Inflammatory macrophage treated with lipopolysaccharide for 1 hour (primary cell): ENCODE data around the gene PAX8.

ENCODE experiments used
- DNase-seq, 2 donors: peaks; one replicate each; pipeline ENCODE4 v3.0.0-alpha.2; 2020 to 2022

Gene PAX8

DNA sequence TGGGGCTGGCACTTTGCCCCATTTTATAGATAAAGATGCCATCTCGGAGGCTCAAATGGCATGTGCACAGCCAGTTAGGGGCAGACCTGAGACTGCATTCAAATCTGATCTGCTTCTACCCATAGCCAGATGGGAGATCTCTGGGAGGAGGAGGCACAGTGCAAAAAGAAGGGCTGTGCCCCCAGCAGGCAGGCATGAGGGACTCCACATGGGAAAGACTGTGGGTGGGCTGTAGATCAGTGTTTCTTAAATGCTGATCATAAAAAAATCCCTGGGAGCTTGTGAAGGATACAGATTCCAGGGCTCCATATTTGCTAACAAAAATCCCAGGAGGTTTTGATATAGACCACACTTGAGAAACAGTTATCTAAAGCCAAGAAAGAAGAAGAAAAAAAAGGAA is 15.2 kb downstream of the PAX8 start:
- no peak for DNase-seq

DNA sequence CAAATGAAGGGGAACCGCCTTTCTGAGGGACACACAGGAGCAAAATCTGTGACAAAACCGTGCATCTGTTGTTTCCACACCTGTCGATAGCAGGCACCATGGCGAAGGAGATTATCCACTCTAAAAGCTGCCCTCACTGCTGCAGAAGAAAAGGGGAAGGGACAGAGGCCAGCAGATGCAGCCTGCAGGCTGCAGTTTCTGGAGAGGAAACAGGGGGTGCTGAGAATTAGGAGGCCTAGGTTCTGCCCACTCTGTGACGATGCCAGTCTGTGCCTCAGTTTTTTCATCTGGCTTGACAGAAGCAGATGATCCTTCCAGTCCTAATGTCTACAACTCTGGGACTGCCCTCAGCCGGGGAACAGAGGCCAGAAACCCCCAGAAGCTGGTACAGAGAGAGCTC is 17.7 kb downstream of the PAX8 start:
- DNase-seq: peak; percentile 41 to 43

DNA sequence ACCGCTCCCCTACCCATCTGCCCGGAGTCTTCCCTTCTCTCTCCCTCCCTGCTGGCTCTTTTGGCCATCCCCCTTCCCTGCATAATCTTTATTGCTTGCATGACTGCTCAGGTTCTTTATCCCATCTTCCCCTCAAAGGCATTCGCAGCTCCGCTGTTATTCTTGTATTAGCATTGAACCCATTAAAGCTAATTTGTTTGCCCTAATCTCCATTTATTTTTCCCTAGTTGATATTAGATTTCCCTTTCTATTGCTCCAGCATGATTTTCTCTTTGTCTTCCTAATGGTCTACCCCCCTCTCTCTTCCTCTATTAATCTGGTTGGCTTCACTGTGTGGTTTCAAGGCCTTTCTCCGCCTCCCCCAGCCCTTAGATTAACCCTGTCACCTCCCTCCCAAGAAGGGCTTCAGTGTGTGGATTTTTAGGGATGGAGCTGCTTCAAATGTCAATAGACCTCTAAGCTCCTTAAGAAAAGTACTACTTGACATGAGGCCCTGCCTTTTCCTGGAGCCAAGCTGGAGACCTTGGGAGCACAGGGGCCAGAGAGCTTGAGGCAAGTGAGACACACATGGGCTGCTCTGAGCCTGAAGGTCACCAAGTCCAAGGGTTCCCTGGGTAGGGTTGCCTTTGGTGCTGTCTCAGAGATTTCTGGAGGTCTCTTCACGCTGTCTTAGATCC is 20.1 kb downstream of the PAX8 start:
- no peak for DNase-seq

DNA sequence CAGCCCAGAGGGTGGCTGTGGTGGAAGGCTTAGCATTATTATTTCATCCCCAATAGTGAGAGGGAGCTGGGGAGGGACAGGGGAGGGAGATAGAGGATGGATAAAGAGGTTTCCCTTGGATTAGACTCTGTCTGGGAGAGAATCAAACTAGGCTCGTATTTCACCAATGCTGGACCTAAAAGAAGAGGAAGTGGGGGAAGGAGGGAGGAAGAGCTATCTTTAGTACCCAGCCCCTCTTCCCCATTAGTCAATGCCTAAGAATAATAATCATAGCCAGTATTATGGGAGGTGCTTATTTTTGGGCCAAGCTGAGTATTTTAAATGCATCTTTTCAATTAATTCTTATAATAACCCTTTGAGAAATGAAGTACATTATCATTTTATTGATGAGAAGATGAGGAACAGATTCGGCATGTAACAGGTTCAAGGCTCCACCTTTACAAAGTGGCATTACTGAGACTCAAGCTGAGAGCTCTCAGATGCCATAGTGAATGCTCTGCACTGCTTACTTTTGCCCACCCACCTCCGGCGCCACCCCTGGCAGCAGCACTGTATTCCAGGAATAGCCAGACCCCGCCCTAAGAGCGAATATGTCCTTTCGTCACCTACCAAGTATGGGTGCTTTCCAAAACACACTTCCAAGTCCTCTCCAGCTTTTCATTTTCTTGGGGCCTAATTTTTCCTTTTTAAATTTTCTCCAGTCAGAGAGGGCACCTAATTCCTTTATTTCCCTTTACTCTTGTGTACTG is 21.0 kb downstream of the PAX8 start:
- DNase-seq: peak; percentile 49 to 57

DNA sequence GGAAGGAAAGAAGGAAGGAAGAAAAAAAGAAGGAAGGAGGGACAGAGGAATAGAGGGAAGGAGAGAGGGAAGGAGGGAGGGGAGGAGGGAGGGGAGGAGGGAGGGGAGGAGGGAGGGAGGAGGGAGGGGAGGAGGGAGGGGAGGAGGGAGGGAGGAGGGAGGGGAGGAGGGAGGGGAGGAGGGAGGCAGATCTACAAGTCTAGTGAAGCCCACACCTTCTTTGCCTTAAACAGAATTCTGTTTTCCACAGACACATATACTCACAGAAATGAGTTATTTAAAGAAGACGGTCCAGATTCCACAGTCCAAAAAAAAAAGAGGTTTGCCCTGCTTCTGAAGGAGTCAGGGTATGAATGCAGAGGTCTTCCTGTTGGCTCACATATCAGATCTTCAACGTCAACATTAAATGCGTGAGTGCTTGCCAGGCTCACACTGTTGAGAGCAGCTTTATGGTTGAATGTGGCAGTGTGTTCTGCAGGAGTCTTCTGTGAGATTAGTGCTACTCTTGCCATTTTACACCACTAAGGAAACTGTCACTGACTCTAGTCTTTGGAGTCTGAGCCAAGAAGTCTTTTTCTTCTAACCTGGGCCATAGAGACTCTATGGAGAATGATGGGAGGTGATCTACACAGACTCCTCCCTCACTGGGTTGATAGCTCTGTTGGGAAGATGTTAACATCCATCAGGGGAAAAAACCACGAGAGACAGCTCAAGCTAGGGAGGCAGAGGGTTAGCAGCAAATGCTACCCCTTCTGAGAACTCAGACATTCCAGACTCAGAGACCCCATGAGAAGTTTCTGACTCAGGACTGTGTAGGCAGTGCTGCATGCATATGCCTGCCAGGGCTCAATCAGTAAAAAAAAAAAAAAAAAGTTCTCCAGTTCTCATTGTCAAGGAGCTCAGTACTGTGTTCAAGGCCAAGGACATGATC is 23.3 kb downstream of the PAX8 start:
- no peak for DNase-seq

DNA sequence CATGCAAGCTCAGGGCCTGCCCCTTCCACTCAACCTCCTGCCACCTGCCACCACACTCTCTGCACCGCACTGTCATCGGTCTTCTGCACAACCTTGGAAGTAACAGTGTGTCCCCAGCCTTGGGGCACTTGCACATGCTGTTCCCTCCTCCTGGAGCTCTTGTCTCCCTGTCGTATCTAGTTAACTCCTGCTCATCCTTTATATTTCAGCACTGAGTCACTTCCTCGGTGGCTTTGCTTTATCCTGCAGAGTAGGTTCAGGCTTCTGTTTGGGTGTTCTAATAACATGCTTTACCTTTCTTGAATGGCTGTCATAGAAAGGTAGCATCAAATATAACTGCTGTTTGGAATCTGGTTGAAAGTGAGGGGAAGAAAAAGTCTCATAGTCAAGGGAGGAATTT is 25.3 kb downstream of the PAX8 start:
- DNase-seq: no peak

DNA sequence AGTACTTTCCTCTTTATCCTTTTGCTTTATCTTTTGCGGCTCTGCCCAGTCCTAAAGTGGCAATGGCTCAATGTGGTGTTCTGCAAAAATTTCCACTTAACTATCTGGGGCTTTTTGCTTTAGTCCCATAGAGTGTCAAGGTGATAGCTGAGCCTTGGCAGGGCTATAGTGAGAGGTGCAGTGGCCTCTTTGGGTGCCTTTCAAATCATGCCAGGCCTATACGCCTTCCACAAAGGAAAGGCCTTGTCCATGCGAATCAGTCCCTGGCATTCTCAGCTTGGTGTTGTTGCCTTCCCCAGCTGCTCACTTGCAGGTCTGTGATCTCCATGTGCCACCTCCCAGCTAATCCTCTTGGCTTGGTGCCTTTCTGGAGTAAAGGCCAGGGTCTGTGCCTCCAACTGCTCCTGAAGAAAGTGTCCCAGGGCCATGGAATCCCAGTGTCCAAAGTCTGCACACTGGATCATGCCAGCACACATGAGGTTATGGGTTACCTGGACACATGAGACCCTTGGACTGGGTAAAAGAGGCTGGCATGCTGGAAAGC is 26.6 kb downstream of the PAX8 start:
- DNase-seq: no peak

DNA sequence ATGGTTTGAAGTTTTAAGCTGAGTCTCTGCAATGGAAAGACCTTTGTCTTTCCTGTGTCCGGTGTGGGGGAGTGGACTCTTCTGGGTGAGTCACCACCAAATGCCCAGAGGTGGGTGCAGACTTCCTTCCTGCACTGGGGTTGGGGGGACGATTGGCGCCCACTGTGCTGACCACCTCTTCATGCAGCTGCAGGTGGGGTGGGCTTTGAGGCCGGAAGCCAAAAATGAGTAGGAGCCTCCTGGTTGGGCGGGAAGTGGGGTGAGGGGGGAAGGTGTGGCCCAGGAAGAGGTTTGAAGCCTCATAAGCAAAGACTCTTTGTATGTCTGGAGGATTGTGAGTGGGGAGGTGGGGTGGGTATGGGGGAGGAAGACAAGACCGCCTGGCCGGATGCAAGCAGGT is 27.6 kb downstream of the PAX8 start:
- DNase-seq: no peak

DNA sequence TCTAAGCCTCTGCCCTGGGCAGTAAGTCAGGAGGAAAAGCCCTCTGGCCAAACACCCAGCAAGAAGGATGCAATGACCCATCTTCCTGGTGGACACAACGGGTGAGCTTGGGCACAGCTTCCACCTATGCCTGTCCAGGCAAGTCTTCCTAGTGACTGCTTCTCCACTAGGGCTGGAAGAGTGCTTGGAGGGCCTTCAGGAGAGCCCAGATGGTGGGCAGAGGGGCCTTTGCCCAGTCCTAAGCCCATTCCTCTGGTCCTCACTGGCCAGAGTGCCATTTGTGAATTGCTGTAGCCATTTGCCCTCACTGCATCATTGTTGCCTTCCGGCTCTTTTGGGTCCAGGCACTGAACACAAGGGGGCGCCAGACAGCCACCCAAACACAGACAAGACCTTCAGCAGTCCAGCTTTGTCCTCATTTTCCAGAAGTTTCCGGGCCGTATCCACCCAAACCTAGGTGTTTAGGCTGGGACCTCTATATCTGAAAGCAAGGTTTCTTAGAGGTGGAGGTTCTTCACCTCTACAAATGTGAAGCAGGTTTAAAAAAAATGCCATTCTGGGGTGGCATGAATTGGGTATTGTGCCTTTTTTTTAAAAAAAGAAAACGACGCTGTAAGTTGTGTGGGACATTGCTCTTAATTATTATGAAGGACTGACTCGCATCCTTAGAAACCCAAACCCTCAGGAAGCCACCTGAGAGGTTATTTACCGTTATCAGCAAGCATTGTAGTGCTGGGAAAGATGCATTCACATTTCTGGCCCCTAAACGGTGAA is 29.5 kb downstream of the PAX8 start:
- peak; percentile 55 to 88 for DNase-seq

DNA sequence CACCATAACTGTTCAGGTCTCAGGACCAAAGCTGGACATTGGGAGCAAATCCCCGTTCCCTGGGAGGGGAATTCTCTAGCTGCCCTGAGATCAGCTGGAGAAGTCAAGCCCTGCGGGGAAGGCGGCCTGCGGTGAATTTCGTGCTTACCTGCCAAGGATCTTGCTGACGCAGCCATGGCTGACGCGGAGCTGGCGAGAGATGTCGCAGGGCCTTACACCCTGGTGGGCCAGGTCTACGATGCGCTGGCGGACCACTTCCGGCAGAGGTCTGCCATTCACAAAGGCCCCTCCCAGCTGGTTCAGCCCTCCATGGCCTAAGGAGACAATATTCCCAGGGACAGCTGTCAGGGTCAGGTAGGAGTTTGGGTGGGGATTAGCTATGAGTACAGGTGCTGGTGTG is 32.1 kb downstream of the PAX8 start:
- no peak for DNase-seq

DNA sequence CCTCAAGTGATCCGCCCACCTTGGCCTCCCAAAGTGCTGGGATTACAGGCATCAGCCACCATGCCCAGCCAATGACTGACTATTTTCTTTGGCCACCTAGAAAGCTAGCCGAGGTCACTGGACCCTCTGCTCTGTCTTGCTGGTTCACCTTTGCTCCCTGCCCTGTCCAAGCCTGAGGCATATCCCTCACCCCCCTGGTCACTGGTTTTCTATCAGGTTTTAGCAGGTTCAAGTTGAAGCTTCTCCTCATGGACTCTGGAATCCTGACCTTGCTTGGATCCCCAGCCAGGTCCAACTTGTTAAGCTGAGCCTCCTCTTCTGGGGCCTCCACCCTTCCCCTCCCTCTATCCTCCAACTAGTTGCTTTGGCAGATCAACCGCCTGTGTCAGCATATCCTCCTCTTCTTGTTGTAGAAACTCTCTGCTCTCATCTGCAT is 33.4 kb downstream of the PAX8 start:
- no peak for DNase-seq

DNA sequence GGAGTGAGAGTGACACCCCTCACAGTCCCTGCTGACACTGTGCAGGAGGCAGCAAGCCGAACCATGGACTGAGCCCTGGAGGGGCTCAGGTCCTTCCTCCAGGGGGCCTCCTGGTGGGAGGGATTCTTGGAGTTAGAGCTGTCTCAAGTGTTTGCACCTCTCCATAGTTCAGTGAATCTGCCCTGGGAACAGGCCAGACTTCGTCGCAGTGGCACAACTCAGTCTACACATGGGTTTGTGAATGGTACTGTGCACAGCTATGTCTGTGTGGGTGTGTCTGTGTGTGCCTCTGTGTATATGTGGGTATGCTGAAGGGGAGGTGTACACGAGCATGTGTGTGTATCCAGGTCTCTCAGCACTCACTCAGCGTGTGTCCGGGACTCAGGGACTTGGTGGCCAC is 36.4 kb downstream of the PAX8 start:
- no peak for DNase-seq

DNA sequence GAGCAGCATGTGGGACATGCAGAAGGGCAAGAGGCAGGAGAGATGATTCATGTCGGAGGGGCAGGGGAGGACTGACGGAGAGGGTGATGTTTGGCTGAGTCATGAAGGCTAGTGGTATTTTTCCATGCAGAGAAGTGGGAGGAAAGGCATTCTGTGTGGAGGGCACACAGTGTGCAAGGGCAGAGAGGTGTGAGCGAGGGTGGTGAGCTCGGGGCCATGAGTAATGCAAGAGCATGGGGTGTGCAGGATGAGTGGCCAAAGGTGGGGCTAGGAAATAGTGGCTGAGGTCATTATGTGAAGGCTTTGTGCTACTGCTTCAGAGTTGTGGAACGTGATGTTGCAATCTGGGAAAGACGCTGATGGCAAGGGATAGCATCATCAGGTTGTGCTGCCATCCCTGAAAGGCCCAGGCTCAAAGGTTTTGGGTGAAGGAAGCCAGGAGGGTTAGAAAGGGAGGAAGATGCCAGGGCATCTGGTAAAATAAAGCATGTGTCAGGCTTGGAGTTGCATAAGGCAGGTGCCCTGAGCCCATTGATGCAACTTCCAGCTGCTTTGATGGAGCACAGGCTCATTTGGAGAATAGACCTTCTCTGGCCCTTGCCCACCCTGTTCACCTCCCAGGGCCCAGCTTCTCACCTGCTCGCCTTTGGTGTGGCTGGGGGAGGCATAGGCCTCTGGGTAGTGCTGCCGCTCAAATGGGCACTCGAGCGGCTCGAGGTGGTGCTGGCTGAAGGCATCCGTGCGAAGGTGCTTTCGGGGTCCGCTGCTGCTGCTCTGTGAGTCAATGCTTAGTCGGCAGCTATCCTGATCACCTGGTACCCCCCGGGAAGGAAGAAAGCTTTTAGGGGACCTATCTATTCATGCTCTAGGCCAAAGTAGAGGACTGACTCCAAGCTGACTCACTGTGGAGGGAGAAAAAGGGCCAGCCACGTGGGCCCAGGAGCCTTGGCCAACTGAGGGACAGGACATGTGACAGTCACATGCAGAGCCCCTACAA is 37.5 kb downstream of the PAX8 start:
- peak; percentile 91 to 100 for DNase-seq

DNA sequence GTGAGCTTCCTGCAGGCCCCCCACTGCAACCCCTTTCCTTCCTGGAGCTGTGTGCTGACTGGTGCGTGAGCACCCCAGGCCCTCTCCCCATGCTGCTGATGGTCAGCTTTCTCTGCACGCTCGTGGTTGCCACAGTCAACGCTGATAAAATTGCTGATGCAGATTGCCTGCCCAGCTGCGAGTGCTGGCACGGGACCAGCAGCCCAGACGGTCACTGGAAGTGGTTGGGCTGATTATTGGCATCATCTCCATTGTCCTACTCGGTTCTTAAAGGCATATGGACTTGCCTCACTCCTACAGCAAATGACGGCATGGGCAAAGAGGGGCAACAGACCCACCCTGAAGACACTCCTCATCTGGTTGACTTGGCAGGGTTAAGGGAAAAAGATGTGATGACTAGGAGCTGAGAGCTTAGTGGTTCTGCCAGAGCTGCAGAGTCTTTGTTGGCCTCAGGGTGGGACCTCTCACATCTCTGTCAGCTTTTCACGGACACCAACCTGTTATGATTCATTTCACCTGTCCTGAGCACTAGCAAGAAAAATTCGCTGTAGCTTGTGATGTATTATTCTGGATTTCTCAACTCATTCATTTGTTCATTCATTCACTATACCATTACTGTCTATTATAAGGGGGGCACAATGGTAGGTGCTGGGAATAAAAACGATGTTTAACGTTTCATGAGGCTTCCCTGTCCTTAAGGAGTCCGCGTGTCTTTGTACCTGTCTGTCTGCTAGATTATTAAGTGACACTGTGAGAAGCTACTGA is 38.4 kb downstream of the PAX8 start:
- DNase-seq: peak in 1 of 2 donors; percentile 28

DNA sequence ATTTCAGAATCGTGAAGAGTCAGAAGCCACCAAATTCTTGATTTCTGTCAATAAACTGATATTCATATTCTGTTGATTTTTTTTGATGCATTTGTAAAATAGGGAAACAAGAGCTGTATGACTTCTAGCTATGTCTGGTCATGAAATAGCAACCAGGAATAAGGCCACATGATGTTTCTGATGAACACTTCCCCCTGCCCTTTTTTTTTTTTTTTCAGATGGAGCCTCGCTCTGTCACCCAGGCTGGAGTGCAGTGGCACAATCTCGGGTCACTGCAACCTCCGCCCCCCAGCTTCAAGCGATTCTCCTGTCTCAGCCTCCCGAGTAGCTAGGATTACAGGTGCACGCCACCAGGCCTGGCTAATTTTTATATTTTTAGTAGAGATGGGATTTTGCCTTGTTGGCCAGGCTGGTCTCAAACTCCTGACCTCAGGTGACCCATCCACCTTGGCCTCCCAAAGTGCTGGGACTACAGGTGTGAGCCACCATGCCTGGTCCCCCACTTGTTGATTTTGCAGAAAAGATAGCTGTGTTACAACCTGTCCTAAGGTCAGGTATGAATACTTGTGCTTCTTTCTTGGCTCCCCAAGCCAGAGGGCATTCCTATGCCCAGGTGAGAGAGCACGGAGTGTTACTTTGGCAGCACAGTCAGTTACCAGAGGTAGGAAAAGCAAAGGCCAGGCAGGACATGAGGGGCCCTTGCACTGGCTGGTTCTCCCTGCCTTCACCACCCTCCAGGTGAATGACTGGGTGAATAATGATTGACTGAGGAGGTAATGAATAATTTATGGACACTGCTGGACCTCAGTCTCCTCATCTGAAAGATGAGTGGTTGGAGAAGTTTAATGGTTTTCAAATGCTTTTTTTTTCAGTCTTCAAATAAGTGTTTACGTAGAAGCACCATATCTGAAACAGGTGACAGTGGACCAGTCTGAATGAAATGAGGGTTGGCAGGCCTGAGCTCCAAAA is 39.6 kb downstream of the PAX8 start:
- DNase-seq: peak; percentile 61 to 76

DNA sequence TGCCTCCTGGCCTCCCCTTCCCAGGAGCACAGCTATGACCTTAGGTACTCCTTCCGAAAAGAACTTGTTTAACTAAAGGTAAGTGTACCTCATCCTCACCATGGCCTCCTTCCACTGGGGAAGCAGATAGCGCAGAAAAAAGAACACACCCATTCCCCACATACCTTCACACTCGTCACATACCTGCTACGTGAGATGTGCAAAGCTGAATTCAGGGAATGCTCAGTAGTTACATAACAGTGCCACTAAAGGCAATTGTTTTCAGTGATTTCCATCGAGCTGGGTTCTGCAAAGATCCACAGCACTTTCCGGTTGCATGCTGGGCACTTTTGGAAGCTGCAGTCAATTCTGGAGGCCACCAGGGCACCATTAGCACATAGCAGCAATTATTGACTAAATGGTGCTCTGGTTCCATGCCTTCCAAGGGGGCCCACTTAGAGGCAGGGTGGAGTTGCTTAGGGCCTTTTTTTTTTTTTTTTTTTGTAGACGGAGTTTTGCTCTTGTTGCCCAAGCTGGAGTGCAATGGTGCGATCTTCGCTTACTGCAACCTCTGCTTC is 41.0 kb downstream of the PAX8 start:
- DNase-seq: no peak

DNA sequence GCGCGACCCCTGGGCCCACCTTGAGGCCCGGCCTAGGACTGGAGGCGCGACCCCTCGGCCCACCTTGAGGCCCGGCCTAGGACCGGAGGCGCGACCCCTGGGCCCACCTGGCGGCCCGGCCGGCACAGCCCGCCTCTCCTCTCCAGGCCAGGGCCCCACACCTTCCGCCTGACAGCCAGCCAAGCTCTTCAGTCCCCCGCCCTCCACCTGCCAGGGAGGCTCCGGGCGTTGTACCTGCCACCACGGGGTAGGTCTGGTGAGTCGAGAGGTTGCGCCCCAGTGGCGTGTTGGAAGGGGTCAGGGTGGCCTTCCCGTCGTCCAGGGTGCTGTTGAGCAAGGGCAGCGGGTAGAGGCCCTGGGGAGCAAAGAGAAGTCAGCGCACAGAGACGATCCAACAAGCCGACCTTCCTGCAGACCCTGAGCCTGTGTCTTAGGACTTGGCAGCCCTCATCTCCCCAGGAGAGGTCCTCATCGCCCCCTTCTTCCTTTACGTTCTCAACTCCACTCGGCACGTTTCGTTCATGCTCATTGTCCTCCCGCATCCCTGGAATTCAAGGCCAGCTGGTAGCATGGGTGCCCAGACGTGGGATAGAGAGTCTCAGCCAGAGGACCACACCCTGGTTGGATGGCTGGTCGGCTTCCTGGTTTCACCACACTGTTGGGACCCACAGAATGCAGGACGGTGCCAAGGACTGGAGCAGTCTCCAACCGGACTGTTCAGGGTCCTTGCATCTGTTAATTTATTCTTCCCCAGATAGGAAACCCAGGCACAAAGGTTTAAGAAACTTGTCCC is 42.2 kb downstream of the PAX8 start:
- no peak for DNase-seq
